ENCODE data around the gene PARP8.
"Not testable (repeated sequence)": the region's sequence is repeated elsewhere in the genome, so short reads cannot be mapped to it uniquely, and the experiment has no call there.

Gene PARP8

GRCh38 chr5:50727149-50727496 is 60.7 kb downstream of the PARP8 start:
- peak; percentile 24 for DNase-seq

- DNase-seq = no peak
These were observed 61.4 kb downstream of the PARP8 start for GRCh38 chr5:50727845-50728244.

GRCh38 chr5:50730336-50730735 is 63.9 kb downstream of the PARP8 start:
- no peak for DNase-seq

- DNase-seq = no peak
These were observed 64.4 kb downstream of the PARP8 start for GRCh38 chr5:50730841-50731240.

- peak; percentile 43 for DNase-seq
These were observed 67.3 kb downstream of the PARP8 start for GRCh38 chr5:50733741-50734140.

GRCh38 chr5:50738864-50739263 is 72.4 kb downstream of the PARP8 start:
- DNase-seq = no peak

GRCh38 chr5:50740832-50741231 is 74.4 kb downstream of the PARP8 start:
- no peak for DNase-seq

- DNase-seq = peak; percentile 48
These were observed 78.3 kb downstream of the PARP8 start for GRCh38 chr5:50744776-50745175.

GRCh38 chr5:50745221-50745910 is 78.9 kb downstream of the PARP8 start:
- DNase-seq = no peak

GRCh38 chr5:50749181-50749580 is 82.7 kb downstream of the PARP8 start:
- no peak for DNase-seq

GRCh38 chr5:50749873-50750272 is 83.4 kb downstream of the PARP8 start:
- DNase-seq = no peak

GRCh38 chr5:50751064-50751657 is 84.7 kb downstream of the PARP8 start:
- peak; percentile 75 for DNase-seq

GRCh38 chr5:50752800-50753199 is 86.4 kb downstream of the PARP8 start:
- DNase-seq = no peak

GRCh38 chr5:50759526-50760270 is 93.3 kb downstream of the PARP8 start:
- no peak for DNase-seq

- DNase-seq = no peak
These were observed 96.9 kb downstream of the PARP8 start for GRCh38 chr5:50763351-50763750.

GRCh38 chr5:50763846-50764245 is 97.4 kb downstream of the PARP8 start:
- no peak for DNase-seq

GRCh38 chr5:50766042-50766441 is 99.6 kb downstream of the PARP8 start:
- DNase-seq = no peak

GRCh38 chr5:50766462-50766861 is 100.0 kb downstream of the PARP8 start:
- DNase-seq = no peak

- no peak for DNase-seq
These were observed 100.5 kb downstream of the PARP8 start for GRCh38 chr5:50766967-50767366.

GRCh38 chr5:50767588-50767987 is 101.2 kb downstream of the PARP8 start:
- no peak for DNase-seq

- no peak for DNase-seq
These were observed 102.2 kb downstream of the PARP8 start for GRCh38 chr5:50768634-50769033.

- DNase-seq = no peak
These were observed 104.0 kb downstream of the PARP8 start for GRCh38 chr5:50770441-50770840.

- not testable (repeated sequence) for DNase-seq
These were observed 108.2 kb downstream of the PARP8 start for GRCh38 chr5:50774446-50775175.

- DNase-seq = no peak
These were observed 119.6 kb downstream of the PARP8 start for GRCh38 chr5:50786073-50786472.
